Calu3 (cell line): ENCODE data around the gene U2AF1L4. TPM values are rescaled to one million over a fixed set of nuclear protein-coding genes. Genes with fewer than 3 reads are reported as not detected.

Experiments
- BruUV-seq: library from RNA; stranded (reverse); fragments of 400-500 nt; replicated peaks from 2 replicates; lab custom pipeline; 2021; lab: Mats Ljungman, UMichigan
- CTCF ChIA-PET: fragments of 300-600 bp; sonication (Branson Sonifier 250); formaldehyde crosslinking; loops from one replicate; lab custom pipeline; 2022; ENCODE audit warnings: antibody characterized with exemption; lab: Charles Lee
- DNase-seq: peaks from one replicate; pipeline ENCODE4 v3.0.0; 2022
- H3K27ac Mint-ChIP-seq: one replicate; pipeline ENCODE4 v1.8.0; 2022; ENCODE audit warnings: mixed read lengths; ENCODE audit not compliant: unreplicated experiment
- H3K27me3 Mint-ChIP-seq: one replicate; pipeline ENCODE4 v1.8.0; 2022; ENCODE audit warnings: mixed read lengths; ENCODE audit not compliant: unreplicated experiment
- H3K36me3 Mint-ChIP-seq: one replicate; pipeline ENCODE4 v1.8.0; 2022; ENCODE audit warnings: mild to moderate bottlenecking, moderate library complexity, mixed read lengths; ENCODE audit not compliant: insufficient read depth, unreplicated experiment
- H3K4me1 Mint-ChIP-seq: one replicate; pipeline ENCODE4 v1.8.0; 2022; ENCODE audit warnings: mild to moderate bottlenecking, low read depth, mixed read lengths; ENCODE audit not compliant: unreplicated experiment
- H3K4me3 Mint-ChIP-seq: one replicate; pipeline ENCODE4 v1.8.0; 2022; ENCODE audit warnings: mild to moderate bottlenecking, low read depth, moderate library complexity, mixed read lengths; ENCODE audit not compliant: unreplicated experiment
- H3K9me3 Mint-ChIP-seq: one replicate; pipeline ENCODE4 v1.8.0; 2022; ENCODE audit warnings: low read depth, mixed read lengths; ENCODE audit not compliant: unreplicated experiment
- intact Hi-C: fragments of 100-400 bp; cut with micrococcal nuclease; formaldehyde crosslinking; loops from one replicate; pipeline ENCODE4 v1.10.0; 2022; ENCODE audit not compliant: unreplicated experiment
- total RNA-seq: library from RNA; stranded (reverse); gene quantifications from 2 replicates; pipeline ENCODE4 v1.2.3, GENCODE V29; 2022
- TF ChIP-seq, protein P1 (sequence below): fragments of 200-600 bp; IDR thresholded peaks from one replicate; pipeline ENCODE4 v1.8.0; 2022; ENCODE audit warnings: antibody characterized with exemption; ENCODE audit not compliant: unreplicated experiment

The U2AF1L4 gene
- total RNA-seq, 1 experiment from 2014 or later: 16.2 TPM

DNA sequence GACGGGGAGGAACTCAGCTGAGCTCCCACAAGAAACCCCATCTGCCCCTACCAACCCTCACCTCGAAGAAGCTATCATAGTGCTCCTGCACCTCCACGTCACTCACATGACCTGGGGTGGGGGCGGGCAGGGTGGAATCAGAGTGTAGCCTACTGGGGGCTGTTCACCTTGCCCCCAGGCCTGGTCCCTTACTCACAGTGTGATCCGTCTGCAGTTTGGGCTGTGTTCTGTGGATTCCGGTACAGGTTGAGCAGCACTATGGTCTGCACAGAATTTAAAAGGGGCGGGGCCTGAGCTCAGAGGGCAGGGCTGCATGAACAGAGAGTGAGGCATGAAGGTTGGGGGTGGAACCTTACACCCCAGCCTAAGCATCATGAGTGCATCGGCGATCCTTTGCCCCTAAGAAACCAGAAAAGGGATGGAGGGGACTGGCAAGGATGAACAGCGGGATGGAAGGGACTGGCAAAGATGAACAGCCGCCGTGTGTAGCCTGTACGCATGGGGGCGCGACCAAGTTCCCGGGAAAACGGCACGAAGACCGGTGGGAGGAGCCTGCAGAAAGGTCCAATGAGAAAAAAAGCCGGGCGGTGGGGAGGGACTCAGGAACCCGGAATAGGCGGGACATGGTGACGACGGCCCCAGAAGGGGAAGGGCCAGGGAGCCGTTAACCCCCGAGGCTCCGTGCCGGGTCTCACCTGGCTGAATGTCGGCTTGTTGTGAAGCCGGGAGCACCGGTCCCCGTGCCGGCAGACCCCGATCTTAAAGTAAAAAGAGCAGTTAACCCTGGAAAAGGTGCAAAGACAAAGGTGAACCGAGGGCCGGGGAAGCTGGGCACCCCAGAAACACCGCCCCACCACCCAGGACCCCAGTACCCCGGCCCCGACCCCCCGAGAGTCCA is 539 bp downstream of the U2AF1L4 start:
- peak; percentile 98 for DNase-seq
- TSS peak; percentile 86 for BruUV-seq
- Mint-ChIP-seq H3K36me3 (peaks cover 74% of the 10 kb centered on the region), H3K9me3 (no peaks in the 10 kb centered on the region), H3K27ac (peak overlapping the region; percentile 100), H3K4me3 (peak overlapping the region; percentile 96), H3K4me1 (peaks cover 46% of the 10 kb centered on the region), H3K27me3 (no peaks in the 10 kb centered on the region)
- TF ChIP-seq, protein P1, sequence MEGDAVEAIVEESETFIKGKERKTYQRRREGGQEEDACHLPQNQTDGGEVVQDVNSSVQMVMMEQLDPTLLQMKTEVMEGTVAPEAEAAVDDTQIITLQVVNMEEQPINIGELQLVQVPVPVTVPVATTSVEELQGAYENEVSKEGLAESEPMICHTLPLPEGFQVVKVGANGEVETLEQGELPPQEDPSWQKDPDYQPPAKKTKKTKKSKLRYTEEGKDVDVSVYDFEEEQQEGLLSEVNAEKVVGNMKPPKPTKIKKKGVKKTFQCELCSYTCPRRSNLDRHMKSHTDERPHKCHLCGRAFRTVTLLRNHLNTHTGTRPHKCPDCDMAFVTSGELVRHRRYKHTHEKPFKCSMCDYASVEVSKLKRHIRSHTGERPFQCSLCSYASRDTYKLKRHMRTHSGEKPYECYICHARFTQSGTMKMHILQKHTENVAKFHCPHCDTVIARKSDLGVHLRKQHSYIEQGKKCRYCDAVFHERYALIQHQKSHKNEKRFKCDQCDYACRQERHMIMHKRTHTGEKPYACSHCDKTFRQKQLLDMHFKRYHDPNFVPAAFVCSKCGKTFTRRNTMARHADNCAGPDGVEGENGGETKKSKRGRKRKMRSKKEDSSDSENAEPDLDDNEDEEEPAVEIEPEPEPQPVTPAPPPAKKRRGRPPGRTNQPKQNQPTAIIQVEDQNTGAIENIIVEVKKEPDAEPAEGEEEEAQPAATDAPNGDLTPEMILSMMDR: peak; percentile 28
- CTCF ChIA-PET: interaction anchor here (0.5 to 1.9 kb wide), 10 partner anchors 75 to 689 kb away, joined by 3 to 11 read pairs (median 4); partner anchors contain the start of genes APLP1, COX6B1 and KIRREL2
- intact Hi-C loops: loop anchor here (10.0 kb wide), 1 partner anchor 190 kb away; the partner anchor contains the start of gene LRFN3

- BruUV-seq: no TSS peak
- peaks cover 37% of the 10 kb centered on the region for H3K4me1 Mint-ChIP-seq
- peak overlapping the region; percentile 96 for H3K4me3 Mint-ChIP-seq
- no peak for DNase-seq
- H3K27me3 Mint-ChIP-seq: no peaks in the 10 kb centered on the region
- peaks cover 74% of the 10 kb centered on the region for H3K36me3 Mint-ChIP-seq
- CTCF ChIA-PET: interaction anchor here (0.6 to 1.9 kb wide), 3 partner anchors 115 to 360 kb away, joined by 3 to 7 read pairs (median 4); no protein-coding TSS in a partner anchor
- TF ChIP-seq, protein P1: no peak
- intact Hi-C loops: loop anchor here (10.0 kb wide), 1 partner anchor 191 kb away; the partner anchor contains the start of gene LRFN3
- no peaks in the 10 kb centered on the region for H3K9me3 Mint-ChIP-seq
- H3K27ac Mint-ChIP-seq: no peak overlapping the region
These were observed 1.4 kb downstream of the U2AF1L4 start for GRCh38 chr19:35743640-35744429.

- intact Hi-C loops: loop anchor here (10.0 kb wide), 1 partner anchor 193 kb away; the partner anchor contains the start of gene LRFN3
- H3K27me3 Mint-ChIP-seq: no peaks in the 10 kb centered on the region
- peak within 1 kb of the TSS; percentile 97 for H3K4me3 Mint-ChIP-seq
- BruUV-seq: no TSS peak
- no peak within 1 kb of the TSS for H3K27ac Mint-ChIP-seq
- TF ChIP-seq, protein P1: no peak
- peaks cover 36% of the 10 kb centered on the region for H3K4me1 Mint-ChIP-seq
- H3K36me3 Mint-ChIP-seq: peaks cover 79% of the 10 kb centered on the region
- CTCF ChIA-PET: interaction anchor here (0.6 kb wide), 1 partner anchor 86 kb away, joined by 5 read pairs; no protein-coding TSS in a partner anchor
- no peaks in the 10 kb centered on the region for H3K9me3 Mint-ChIP-seq
- DNase-seq: no peak
These were observed 3.0 kb downstream of the U2AF1L4 start, which contains the start of gene IGFLR1 for GRCh38 chr19:35742121-35742724. Gene IGFLR1 (minus strand): TSS chr19:35742452. CDS start chr19:35741180, 1,272 bp downstream.
